GM21390 (cell line): ENCODE measurements around the gene CD79A.

Experiments used
- ATAC-seq: cut with Tn5 transposase; IDR thresholded peaks from one replicate; pipeline ENCODE4 v1.9.1; 2021; ENCODE audit not compliant: unreplicated experiment

CD79A gene

GRCh38 chr19:41929536-41930071 is 52.5 kb downstream of the CD79A start:
- no peak for ATAC-seq

GRCh38 chr19:41930322-41930722 is 53.2 kb downstream of the CD79A start:
- ATAC-seq = no peak
